GM12891 (cell line): Measurements from ENCODE around the gene LDB3.
"Not testable (repeated sequence)": the region's sequence is repeated elsewhere in the genome, so short reads cannot be mapped to it uniquely, and the experiment has no call there.

ENCODE experiments used
- PAX5 ChIP-seq: IDR thresholded peaks from 2 replicates; pipeline ENCODE4 v1.6.1; 2011; ENCODE audit warnings: low read length, moderate library complexity, mild to moderate bottlenecking; ENCODE audit not compliant: insufficient read depth, severe bottlenecking
- POLR2A ChIP-seq: IDR thresholded peaks from 2 replicates; pipeline ENCODE4 v1.6.1; 2011; ENCODE audit warnings: low read depth, low read length, control low read depth
- POLR2AphosphoS5 ChIP-seq: IDR thresholded peaks from 2 replicates; pipeline ENCODE4 v1.6.1; 2011; ENCODE audit warnings: low read depth, low read length, control low read depth

- not testable (repeated sequence) for TF ChIP-seq POLR2A, POLR2AphosphoS5, PAX5
Observed at GRCh38 chr10:86735278-86735677, 67.0 kb downstream of the LDB3 start.
